ENCODE measurements around the gene HPSE2.

Gene HPSE2

DNA sequence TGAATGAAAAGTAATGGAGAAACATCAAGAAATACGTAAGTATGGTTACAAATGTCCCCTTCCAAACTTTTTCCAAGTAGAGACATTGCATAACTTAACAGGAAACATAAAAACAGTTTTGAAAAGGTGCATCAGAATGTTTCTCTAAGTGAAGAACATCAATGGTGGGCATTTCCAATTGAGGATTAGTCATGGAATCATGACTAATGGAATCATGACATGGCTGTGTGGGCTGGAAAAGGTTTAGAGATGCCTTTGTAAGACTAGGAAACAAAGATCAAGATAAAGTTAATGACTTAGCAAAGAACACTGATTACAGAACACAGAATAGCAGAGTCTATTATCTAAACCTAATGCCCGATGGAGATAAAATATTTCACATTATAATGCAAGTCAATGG lies 272.0 kb downstream of the HPSE2 start:
- peak; percentile 40 for TF ChIP-seq ISL1 (CRISPR knock-in tag; IDR thresholded peaks at IDR 0.05)
- TF ChIP-seq ZFP3 (CRISPR knock-in tag; IDR thresholded peaks at IDR 0.05) = peak; percentile 72
- peak; percentile 23; the same call in 1 of the 2 replicates for TF ChIP-seq SNAI2 (CRISPR knock-in tag; IDR thresholded peaks at IDR 0.05)
- TF ChIP-seq CSDC2 (CRISPR knock-in tag; IDR thresholded peaks at IDR 0.05) = peak; percentile 42; the same call in 1 of the 2 replicates
- no peak for TF ChIP-seq ESRRG (CRISPR knock-in tag; IDR thresholded peaks at IDR 0.05)
- ATAC-seq = no peak

DNA sequence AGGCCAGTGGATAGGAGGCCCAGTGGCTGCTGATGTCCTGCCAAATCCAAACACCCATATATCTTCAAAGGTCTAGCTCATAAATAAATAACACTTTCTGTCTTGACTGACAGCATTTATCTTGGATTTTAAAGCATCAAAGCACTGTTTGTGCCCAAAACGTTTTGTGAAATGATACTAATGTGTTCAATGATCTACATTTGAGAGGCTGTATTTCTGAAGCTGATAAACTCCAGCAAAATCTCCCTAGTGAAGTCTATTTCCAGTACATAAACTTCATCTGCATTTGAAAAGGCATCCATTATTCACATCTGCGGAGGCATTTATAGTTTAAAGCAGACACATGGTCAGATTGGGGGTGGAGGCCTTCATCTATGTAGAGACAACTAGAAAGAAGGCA lies 276.3 kb downstream of the HPSE2 start:
- no peak for ATAC-seq
- TF ChIP-seq, protein P1, sequence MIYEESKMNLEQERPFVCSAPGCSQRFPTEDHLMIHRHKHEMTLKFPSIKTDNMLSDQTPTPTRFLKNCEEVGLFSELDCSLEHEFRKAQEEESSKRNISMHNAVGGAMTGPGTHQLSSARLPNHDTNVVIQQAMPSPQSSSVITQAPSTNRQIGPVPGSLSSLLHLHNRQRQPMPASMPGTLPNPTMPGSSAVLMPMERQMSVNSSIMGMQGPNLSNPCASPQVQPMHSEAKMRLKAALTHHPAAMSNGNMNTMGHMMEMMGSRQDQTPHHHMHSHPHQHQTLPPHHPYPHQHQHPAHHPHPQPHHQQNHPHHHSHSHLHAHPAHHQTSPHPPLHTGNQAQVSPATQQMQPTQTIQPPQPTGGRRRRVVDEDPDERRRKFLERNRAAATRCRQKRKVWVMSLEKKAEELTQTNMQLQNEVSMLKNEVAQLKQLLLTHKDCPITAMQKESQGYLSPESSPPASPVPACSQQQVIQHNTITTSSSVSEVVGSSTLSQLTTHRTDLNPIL (CRISPR knock-in tag; IDR thresholded peaks at IDR 0.05; ENCODE audit: low read depth) = no peak
- TF ChIP-seq ZFP3 (CRISPR knock-in tag; IDR thresholded peaks at IDR 0.05) = no peak
- TF ChIP-seq, protein P2, sequence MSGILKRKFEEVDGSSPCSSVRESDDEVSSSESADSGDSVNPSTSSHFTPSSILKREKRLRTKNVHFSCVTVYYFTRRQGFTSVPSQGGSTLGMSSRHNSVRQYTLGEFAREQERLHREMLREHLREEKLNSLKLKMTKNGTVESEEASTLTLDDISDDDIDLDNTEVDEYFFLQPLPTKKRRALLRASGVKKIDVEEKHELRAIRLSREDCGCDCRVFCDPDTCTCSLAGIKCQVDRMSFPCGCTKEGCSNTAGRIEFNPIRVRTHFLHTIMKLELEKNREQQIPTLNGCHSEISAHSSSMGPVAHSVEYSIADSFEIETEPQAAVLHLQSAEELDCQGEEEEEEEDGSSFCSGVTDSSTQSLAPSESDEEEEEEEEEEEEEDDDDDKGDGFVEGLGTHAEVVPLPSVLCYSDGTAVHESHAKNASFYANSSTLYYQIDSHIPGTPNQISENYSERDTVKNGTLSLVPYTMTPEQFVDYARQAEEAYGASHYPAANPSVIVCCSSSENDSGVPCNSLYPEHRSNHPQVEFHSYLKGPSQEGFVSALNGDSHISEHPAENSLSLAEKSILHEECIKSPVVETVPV (CRISPR knock-in tag; IDR thresholded peaks at IDR 0.05) = no peak
- TF ChIP-seq OSR1 (CRISPR knock-in tag; IDR thresholded peaks at IDR 0.05) = no peak
- no peak for TF ChIP-seq RARB (CRISPR knock-in tag; IDR thresholded peaks at IDR 0.05)
- TF ChIP-seq CSDC2 (CRISPR knock-in tag; IDR thresholded peaks at IDR 0.05) = no peak
- TF ChIP-seq ZNF565 (CRISPR knock-in tag; conservative IDR thresholded peaks at IDR 0.05; ENCODE audit: low read depth) = no peak

DNA sequence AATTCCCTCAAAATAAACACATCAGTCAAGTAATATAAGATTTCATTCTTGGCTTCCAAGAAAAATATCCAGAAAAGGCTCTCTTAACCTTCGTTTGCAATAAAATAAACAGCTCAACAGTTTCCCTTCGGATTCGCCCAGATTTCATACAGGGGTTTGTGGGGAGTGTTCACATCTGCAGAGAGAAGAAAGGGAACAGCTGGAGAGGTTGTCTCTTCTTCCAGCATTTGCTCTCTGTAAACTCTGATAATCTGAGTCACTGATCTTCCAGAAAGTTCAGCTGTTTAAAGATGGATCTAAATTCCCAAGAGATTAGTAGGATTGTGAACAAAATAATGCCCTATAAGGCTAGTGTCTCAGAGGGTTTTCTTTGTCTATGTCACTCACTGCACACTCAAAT lies 277.9 kb downstream of the HPSE2 start:
- no peak for TF ChIP-seq TOX (CRISPR knock-in tag; IDR thresholded peaks at IDR 0.05; ENCODE audit: borderline replicate concordance)
- TF ChIP-seq ZNF8 (CRISPR knock-in tag; IDR thresholded peaks at IDR 0.05) = no peak
- no peak for TF ChIP-seq ESRRG (CRISPR knock-in tag; IDR thresholded peaks at IDR 0.05)
- no peak for TF ChIP-seq BACH2 (CRISPR knock-in tag; IDR thresholded peaks at IDR 0.05; ENCODE audit: borderline replicate concordance)
- no peak for TF ChIP-seq OSR1 (CRISPR knock-in tag; IDR thresholded peaks at IDR 0.05)
- no peak for TF ChIP-seq ZC3H10 (CRISPR knock-in tag; IDR thresholded peaks at IDR 0.05)
- TF ChIP-seq ZNF70 (CRISPR knock-in tag; IDR thresholded peaks at IDR 0.05) = no peak
- no peak for TF ChIP-seq ISL1 (CRISPR knock-in tag; IDR thresholded peaks at IDR 0.05)
- TF ChIP-seq, protein P1 (CRISPR knock-in tag; IDR thresholded peaks at IDR 0.05; ENCODE audit: low read depth) = no peak
- TF ChIP-seq PPARA (CRISPR knock-in tag; IDR thresholded peaks at IDR 0.05; ENCODE audit: borderline replicate concordance) = no peak
- no peak for TF ChIP-seq ZFP3 (CRISPR knock-in tag; IDR thresholded peaks at IDR 0.05)
- TF ChIP-seq, protein P3, sequence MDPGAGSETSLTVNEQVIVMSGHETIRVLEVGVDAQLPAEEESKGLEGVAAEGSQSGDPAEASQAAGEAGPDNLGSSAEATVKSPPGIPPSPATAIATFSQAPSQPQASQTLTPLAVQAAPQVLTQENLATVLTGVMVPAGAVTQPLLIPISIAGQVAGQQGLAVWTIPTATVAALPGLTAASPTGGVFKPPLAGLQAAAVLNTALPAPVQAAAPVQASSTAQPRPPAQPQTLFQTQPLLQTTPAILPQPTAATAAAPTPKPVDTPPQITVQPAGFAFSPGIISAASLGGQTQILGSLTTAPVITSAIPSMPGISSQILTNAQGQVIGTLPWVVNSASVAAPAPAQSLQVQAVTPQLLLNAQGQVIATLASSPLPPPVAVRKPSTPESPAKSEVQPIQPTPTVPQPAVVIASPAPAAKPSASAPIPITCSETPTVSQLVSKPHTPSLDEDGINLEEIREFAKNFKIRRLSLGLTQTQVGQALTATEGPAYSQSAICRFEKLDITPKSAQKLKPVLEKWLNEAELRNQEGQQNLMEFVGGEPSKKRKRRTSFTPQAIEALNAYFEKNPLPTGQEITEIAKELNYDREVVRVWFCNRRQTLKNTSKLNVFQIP (CRISPR knock-in tag; IDR thresholded peaks at IDR 0.05; ENCODE audit: borderline replicate concordance, low read depth) = no peak
- ATAC-seq = no peak

DNA sequence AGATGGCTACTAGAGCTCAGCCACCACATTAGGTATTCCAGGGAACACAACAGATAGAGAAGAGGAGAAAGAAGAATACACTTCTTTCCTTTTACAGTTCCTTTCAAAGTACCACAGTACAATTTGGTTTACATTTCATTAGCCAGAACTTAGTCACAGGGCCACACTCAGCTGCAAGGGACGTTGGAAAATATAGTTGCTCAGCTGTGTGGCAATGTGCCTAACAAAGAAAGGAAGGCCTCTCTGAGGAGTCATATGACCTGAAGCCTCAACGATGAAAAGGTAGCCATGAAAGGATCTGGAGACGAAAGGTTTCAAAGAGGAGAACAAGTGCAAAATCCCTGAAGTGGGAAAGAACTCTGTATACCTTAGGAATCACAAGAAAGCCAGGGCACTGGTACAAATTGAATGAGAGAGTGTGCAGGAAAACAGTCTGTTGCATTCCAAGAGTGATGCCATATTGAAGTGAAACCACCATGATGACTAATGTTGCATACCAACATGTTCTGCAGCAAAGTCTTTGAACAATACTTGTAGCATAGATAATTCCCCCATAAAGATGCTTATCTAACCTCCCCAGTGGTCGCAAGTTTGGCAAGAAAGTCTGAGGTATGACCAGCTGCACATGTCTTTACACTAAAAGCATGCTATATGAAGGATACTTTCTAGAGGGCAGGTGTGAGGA lies 278.9 kb downstream of the HPSE2 start:
- ATAC-seq = no peak
- peak; percentile 49 for TF ChIP-seq ISL1 (CRISPR knock-in tag; IDR thresholded peaks at IDR 0.05)
- 0 out of 2 replicates have a peak, but pooled peaks have one; percentile 52 for TF ChIP-seq ZFP3 (CRISPR knock-in tag; IDR thresholded peaks at IDR 0.05)
- TF ChIP-seq OSR1 (CRISPR knock-in tag; IDR thresholded peaks at IDR 0.05) = no peak

DNA sequence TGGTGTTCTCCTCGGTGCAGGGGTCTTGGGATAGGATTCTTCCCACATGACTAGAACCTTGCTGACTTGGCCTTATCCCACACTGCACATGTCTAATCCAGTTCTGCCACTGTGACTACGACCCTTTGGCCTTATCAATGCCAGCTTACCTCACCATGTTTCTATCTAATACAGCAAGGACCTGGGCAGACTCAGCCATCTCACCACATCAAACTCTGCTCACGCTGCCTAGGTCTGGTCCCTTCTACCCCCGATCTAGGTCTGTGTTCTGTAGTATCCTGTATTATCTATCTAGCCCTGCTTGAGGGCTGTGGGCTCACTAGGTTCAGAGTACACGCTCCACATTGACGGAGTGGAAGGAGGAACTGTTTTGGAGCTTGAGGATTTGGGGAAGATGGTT lies 282.4 kb downstream of the HPSE2 start:
- ATAC-seq = no peak
- TF ChIP-seq OSR1 (CRISPR knock-in tag; IDR thresholded peaks at IDR 0.05) (no peak), ZNF565 (CRISPR knock-in tag; conservative IDR thresholded peaks at IDR 0.05; ENCODE audit: low read depth) (no peak), SNAI2 (CRISPR knock-in tag; IDR thresholded peaks at IDR 0.05) (no peak), ZNF70 (CRISPR knock-in tag; IDR thresholded peaks at IDR 0.05) (no peak), ZFP30 (CRISPR knock-in tag; IDR thresholded peaks at IDR 0.05) (no peak), TCF4 (CRISPR knock-in tag; IDR thresholded peaks at IDR 0.05; ENCODE audit: borderline replicate concordance) (no peak), TOX (CRISPR knock-in tag; IDR thresholded peaks at IDR 0.05; ENCODE audit: borderline replicate concordance) (no peak)
- TF ChIP-seq, protein P1 (CRISPR knock-in tag; IDR thresholded peaks at IDR 0.05; ENCODE audit: low read depth) = no peak
